HEK293T (cell line): ENCODE data around the gene EYA4.

ENCODE experiments used
- BHLHE40 ChIP-seq: fragments of 450-650 bp; IDR thresholded peaks from 2 replicates; pipeline ENCODE4 v1.6.1; 2016; ENCODE audit warnings: mild to moderate bottlenecking, moderate library complexity, borderline replicate concordance
- FOXA1 ChIP-seq: fragments of 450-650 bp; IDR thresholded peaks from 2 replicates; pipeline ENCODE4 v1.6.1; 2016; ENCODE audit warnings: mild to moderate bottlenecking
- FOXM1 ChIP-seq: fragments of 450-650 bp; IDR thresholded peaks from 2 replicates; pipeline ENCODE4 v1.6.1; 2017; ENCODE audit warnings: mild to moderate bottlenecking, borderline replicate concordance
- HDGF ChIP-seq: fragments of 450-650 bp; IDR thresholded peaks from 2 replicates; pipeline ENCODE4 v1.6.1; 2017; ENCODE audit warnings: antibody characterized with exemption, borderline replicate concordance
- NFRKB ChIP-seq: fragments of 450-650 bp; IDR thresholded peaks from 2 replicates; pipeline ENCODE4 v1.6.1; 2016; ENCODE audit warnings: mild to moderate bottlenecking, moderate library complexity
- SP1 ChIP-seq: fragments of 450-650 bp; IDR thresholded peaks from 2 replicates; pipeline ENCODE4 v1.6.1; 2017
- SUZ12 ChIP-seq: fragments of 450-650 bp; IDR thresholded peaks from 2 replicates; pipeline ENCODE4 v1.6.1; 2016; ENCODE audit warnings: mild to moderate bottlenecking

- no peak for TF ChIP-seq BHLHE40
- no peak for TF ChIP-seq SUZ12
- TF ChIP-seq NFRKB = no peak
- no peak for TF ChIP-seq FOXA1
- TF ChIP-seq HDGF = no peak
- no peak for TF ChIP-seq FOXM1
- TF ChIP-seq SP1 = no peak
Observed at GRCh38 chr6:133339543-133340384, 98.6 kb downstream of the EYA4 start.
